Small intestine (tissue), 7 donors: ENCODE data around the gene CREB5. TPM values are rescaled to one million over a fixed set of nuclear protein-coding genes. Genes with fewer than 3 reads are reported as not detected.

Experiments used
- DNase-seq, 2 donors: peaks; one replicate each; pipeline versions ENCODE4 v3.0.0 to v3.0.0-alpha.2; 2013
- FAIRE-seq: peaks from 2 replicates; lab custom pipeline; 2012; peaks lifted over from hg19 to GRCh38; lab: Jason Lieb, UNC
- H3K27ac ChIP-seq, 3 donors: one replicate each; pipeline ENCODE4 v1.5.1; 2013; ENCODE audit warnings: low read length in 2 of 3, mild to moderate bottlenecking in 2 of 3, control low read depth in 1 of 3, inconsistent platforms in 1 of 3, low read depth in 1 of 3, moderate library complexity in 1 of 3
- H3K27me3 ChIP-seq, 3 donors: one replicate each; pipeline ENCODE4 v1.6.1; 2013; ENCODE audit warnings: low read length in 3 of 3, inconsistent platforms in 1 of 3; ENCODE audit not compliant: control insufficient read depth in 3 of 3, insufficient read depth in 3 of 3
- H3K36me3 ChIP-seq, 3 donors: one replicate each; pipeline ENCODE4 v1.6.1; 2013; ENCODE audit warnings: low read length in 3 of 3, inconsistent platforms in 1 of 3, low read depth in 1 of 3, mild to moderate bottlenecking in 1 of 3, moderate library complexity in 1 of 3; ENCODE audit not compliant: control insufficient read depth in 3 of 3, insufficient read depth in 2 of 3
- H3K4me1 ChIP-seq, 3 donors: one replicate each; pipeline ENCODE4 v1.6.1; 2013; ENCODE audit warnings: low read length in 2 of 3, inconsistent platforms in 1 of 3, low read depth in 1 of 3, mild to moderate bottlenecking in 1 of 3, moderate library complexity in 1 of 3; ENCODE audit not compliant: control insufficient read depth in 3 of 3, insufficient read depth in 2 of 3
- H3K4me3 ChIP-seq, 3 donors: one replicate each; pipeline ENCODE4 v1.5.1; 2013; ENCODE audit warnings: low read length in 3 of 3, control low read depth in 1 of 3, inconsistent platforms in 1 of 3, low read depth in 1 of 3, mild to moderate bottlenecking in 1 of 3, moderate library complexity in 1 of 3
- H3K9me3 ChIP-seq, 2 donors: one replicate each; pipeline ENCODE4 v1.6.1; 2013; ENCODE audit warnings: low read depth in 1 of 2, low read length in 1 of 2; ENCODE audit not compliant: control insufficient read depth in 2 of 2, insufficient read depth in 1 of 2
- WGBS, 3 donors: extraction: QIAGEN DNeasy Blood & Tissue Kit; methylation state at CpG; one replicate each; pipeline ENCODE4 v1.1.7; 2013; 5-methylcytosine and 5-hydroxymethylcytosine counted together
- polyA plus RNA-seq, 4 donors: library from polyadenylated mRNA; stranded (reverse) in 3 of 4; unstranded in 1 of 4; fragments of 200-250 nt in 3 of 4; fragments of 120-200 nt in 1 of 4; gene quantifications; one replicate each; pipeline versions ENCODE4 v1.2.1 to v1.2.3, GENCODE V29; 2013
- donor health status: healthy with polysubstance abuse.
- donor health status: control.
- donor health status: control.
- donor health status: Bipolar disorder and iron deficiency.
- donor health status: healthy.

CREB5 gene
- polyA plus RNA-seq, 4 donors: 0.27 to 3.0 (median 1.8) TPM; not detected in 1

DNA sequence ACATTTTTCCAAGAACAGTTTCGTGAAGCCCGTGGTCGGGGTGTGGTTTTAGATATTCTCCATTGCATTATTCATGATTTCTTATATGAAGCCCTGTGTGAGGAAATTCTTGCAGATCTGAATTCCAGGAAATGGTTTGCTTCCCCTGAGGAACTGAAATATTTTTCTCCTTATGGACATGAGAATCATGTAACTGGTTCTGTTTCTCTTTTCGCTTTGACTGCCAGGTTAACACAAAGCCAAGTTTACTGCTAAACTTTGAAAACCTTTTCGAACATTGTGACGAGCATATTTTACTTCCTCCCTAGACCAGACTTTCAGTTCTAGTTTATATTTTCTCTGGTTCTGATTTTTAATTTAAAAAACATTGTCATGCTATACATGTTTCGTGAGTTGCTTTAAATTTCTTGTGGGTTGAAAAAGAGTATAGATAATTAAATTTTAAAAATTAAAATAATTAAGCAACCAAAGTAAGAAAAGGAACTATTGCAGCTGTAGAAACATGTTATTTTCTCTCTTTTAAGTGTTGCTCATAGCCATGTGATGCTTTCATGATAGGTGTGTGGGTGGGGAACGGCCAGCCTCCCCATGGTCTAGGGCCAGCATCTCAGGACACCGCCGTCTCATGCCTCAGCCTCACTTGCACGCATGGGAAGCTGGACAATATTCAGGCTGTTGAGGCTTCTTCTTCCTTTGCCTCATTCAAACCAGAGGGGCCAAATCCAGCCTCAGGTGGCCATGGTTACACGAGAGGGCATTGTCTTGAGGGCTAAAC lies 97.1 kb downstream of the CREB5 start:
- no peak for FAIRE-seq
- Histone ChIP-seq H3K36me3 (no peaks in the 10 kb centered on the region), H3K4me3 (no peak overlapping the region), H3K4me1 (no peaks in the 10 kb centered on the region), H3K9me3 (no peaks in the 10 kb centered on the region), H3K27me3 (peaks cover 0 to 2% (median 0%) of the 10 kb centered on the region in 3 donors), H3K27ac (no peak overlapping the region)
- WGBS, 3 donors: 67 to 81% (median 70%) methylated on average over 12 of the region's 12 CpGs
- DNase-seq: no peak

DNA sequence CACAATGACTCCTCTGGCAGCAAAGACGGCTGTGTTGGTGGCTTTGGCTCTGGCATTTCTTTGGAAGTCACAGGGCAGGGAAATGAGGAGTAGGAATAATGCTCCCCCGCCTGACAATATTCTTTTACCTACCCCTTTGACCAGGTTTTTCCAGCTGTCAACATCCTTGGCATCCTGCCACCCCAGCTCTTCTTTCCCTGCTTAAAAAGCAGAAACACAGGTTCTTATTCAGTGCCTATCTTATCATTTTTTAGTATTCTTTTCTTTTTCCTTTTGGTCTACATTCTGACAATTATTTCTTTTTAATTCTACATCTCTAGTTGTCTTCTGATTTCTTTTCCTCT lies 97.7 kb downstream of the CREB5 start:
- H3K9me3 ChIP-seq: no peaks in the 10 kb centered on the region
- WGBS, 3 donors: 70 to 80% (median 74%) methylated on average over 2 of the region's 2 CpGs
- no peak for FAIRE-seq
- H3K4me1 ChIP-seq: no peaks in the 10 kb centered on the region
- H3K27ac ChIP-seq: no peak overlapping the region
- no peaks in the 10 kb centered on the region for H3K36me3 ChIP-seq
- peaks cover 0 to 2% (median 0%) of the 10 kb centered on the region in 3 donors for H3K27me3 ChIP-seq
- H3K4me3 ChIP-seq: no peak overlapping the region
- no peak for DNase-seq

DNA sequence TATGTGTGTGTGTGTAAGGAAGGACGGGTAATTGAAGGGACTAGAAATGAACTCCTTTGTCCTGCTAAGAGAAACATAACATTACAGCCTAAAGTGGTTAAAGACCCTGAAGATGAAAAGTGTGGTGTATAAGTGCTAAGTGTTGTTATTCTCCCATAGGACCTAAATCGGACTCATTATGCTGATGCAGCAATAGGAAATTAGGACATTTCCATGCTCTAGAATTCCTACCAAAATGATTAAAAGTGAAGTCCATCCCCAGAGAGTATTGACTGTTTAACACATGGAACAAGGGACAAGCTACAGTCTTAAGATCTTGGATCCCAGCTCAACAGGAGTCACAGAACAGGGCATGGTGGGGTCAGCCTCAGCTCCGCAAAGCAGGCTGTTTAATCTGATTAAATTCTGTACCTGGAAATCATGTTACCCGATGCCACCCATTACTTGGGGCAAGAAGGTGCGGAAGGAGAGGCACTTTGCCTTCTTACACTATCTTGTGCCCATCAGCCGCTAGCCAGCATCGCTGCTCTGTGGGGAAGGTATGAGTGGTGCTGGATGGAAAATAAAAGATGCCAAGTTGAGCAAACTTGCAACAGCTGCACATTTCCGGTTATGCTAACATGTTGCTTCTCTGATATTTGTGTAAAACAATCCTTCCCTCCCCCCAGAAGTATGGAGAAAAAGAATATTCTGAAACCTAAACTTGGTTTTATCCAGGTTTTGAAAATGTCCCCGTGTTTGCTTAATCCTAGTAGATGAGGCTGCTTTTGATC lies 100.5 kb downstream of the CREB5 start:
- Histone ChIP-seq H3K27me3 (peaks cover 0 to 2% (median 0%) of the 10 kb centered on the region in 3 donors), H3K36me3 (no peaks in the 10 kb centered on the region), H3K4me1 (no peaks in the 10 kb centered on the region), H3K4me3 (no peak overlapping the region), H3K9me3 (no peaks in the 10 kb centered on the region), H3K27ac (no peak overlapping the region)
- DNase-seq (no peak), FAIRE-seq (no peak)
- 70 to 80% (median 76%) methylated on average over 9 of the region's 9 CpGs for WGBS, 3 donors

DNA sequence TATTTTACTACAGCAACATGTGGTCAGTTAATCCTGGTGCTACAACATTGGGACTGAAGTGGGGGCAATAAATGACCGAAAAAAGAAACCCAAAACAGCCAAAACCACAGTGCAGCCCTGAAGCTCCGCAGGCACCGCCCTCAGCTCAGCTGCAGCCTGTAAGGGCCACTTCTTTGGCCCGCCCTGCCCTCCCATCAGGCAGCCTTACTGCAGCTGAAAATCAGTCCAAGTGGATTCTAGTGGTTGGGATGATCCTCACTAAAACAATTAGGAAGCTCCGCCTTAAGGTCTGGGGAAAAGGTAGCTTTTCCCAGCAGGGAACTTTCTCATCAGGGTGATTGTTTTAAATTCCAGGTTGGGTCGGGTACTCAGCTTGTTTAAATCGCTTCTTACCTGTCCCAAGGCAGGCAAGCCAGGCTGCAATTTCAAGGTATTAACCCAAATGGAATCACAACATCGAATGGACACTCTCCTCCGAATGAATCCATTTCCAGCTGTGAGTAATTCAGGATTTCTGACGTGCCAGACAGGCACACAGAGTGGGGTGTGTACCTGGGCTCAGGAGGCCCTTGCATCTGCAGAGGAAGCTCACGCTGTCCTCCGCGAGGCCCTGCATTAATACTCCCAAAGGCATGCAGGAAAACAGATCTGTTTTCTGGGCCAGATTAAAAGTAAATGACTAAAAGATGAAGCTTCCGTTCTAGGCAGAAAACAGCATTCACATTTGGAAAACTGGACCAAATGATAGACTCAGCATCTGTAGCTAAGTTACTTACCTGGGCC lies 104.3 kb downstream of the CREB5 start:
- Histone ChIP-seq H3K27me3 (peaks cover 0 to 4% (median 0%) of the 10 kb centered on the region in 3 donors), H3K4me3 (no peak overlapping the region), H3K36me3 (no peaks in the 10 kb centered on the region), H3K27ac (no peak overlapping the region), H3K4me1 (no peaks in the 10 kb centered on the region), H3K9me3 (no peaks in the 10 kb centered on the region)
- DNase-seq (no peak), FAIRE-seq (no peak)
- 74 to 75% (median 75%) methylated on average over 14 of the region's 14 CpGs for WGBS, 3 donors

DNA sequence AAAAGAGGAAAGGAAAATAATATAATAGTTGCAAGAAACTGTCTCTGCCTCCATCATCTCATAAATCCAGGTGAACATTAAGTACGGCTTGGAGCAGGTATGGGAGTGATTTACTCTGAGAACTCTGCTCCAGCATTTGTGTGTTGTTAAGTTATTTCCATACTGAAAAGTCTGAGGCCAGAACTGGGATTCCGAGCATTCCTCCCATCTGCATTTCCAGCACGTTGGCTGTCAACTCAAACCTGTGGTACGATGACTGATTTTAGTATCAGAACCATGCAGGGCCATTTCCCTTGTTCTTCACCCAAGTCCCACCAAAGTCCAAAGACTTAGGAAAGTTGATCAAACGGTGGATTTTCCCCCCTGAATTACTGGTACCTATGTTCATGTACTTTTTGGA lies 104.9 kb downstream of the CREB5 start:
- Histone ChIP-seq H3K36me3 (no peaks in the 10 kb centered on the region), H3K4me3 (no peak overlapping the region), H3K27ac (no peak overlapping the region), H3K4me1 (no peaks in the 10 kb centered on the region), H3K9me3 (no peaks in the 10 kb centered on the region), H3K27me3 (peaks cover 0 to 4% (median 0%) of the 10 kb centered on the region in 3 donors)
- DNase-seq (no peak), FAIRE-seq (no peak)
- WGBS, 3 donors: 82 to 90% (median 83%) methylated on average over 5 of the region's 5 CpGs

DNA sequence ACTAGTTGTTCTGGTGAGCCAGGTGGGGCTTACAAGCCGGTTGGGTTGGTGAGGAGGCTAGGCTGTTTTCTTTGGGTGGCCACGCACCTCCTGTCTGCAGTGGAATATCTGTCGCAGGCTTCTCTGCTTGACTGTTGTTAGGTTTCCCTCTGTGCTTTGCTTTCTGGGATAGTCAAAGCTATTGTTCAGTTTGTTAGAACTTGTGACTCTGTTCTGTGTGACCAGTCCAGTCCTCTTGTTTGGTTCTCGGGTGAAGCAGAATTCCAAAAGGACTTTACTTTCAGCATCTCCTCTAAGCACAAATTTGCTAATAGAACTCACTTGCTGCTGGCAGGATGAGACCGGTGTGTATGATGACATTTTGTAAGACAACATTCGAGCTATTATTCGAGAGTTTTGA lies 105.3 kb downstream of the CREB5 start:
- FAIRE-seq: no peak
- Histone ChIP-seq H3K4me1 (no peaks in the 10 kb centered on the region), H3K4me3 (no peak overlapping the region), H3K9me3 (no peaks in the 10 kb centered on the region), H3K27me3 (peaks cover 0 to 4% (median 0%) of the 10 kb centered on the region in 3 donors), H3K36me3 (no peaks in the 10 kb centered on the region), H3K27ac (no peak overlapping the region)
- WGBS, 3 donors: 93 to 96% (median 93%) methylated on average over 7 of the region's 7 CpGs
- DNase-seq: no peak

DNA sequence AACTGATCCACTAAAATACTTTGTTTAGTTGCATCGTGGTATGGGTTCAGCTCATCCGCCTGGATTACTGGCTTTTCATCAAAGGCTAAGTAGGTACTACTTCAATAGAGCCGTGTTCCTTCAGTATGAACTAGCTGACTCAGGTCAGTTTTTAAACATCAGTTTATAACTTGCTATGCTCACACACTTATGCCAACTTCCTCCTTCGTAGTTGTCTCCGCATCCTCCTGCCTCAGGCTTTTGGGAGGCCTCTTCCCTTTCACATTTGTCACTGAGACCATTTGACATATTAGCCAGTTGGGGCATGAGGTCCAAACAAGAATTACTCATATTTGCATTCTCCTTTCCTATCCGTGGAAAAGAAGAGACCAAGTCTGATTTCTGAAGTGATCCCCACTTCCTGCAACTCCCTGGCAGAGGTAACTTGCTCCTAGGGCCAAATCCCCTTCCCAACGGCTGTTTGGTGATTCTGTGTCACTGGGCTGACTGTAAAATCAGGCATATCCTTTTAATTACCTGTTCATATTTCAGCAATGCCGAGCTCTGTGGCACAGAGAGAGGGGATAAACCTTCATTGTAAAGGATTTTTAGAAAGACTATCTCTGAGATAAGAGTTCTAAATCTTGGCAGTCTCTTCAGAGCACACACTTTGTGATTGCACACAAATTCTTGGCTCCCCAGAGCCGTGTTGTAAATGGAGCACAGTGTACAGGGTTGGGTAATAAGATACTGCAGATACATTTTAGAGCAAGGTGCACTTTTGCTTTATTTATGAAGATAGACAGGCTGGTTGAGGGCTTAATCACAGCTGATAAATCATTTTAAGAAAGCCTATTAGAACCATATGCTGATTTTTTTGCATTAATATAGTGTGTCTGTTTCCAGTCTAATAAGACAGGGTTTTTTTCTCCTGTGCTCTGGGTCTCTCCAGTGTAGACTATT lies 108.0 kb downstream of the CREB5 start:
- H3K27me3 ChIP-seq: peaks cover 0 to 4% (median 0%) of the 10 kb centered on the region in 3 donors
- DNase-seq (no peak), FAIRE-seq (no peak)
- H3K9me3 ChIP-seq: no peaks in the 10 kb centered on the region
- H3K4me1 ChIP-seq: no peaks in the 10 kb centered on the region
- H3K36me3 ChIP-seq: no peaks in the 10 kb centered on the region
- H3K27ac ChIP-seq: no peak overlapping the region
- WGBS, 3 donors: 24 to 44% (median 29%) methylated on average over 9 of the region's 9 CpGs
- H3K4me3 ChIP-seq: no peak overlapping the region
